ENCODE measurements around the gene LEP.

The LEP gene

DNA sequence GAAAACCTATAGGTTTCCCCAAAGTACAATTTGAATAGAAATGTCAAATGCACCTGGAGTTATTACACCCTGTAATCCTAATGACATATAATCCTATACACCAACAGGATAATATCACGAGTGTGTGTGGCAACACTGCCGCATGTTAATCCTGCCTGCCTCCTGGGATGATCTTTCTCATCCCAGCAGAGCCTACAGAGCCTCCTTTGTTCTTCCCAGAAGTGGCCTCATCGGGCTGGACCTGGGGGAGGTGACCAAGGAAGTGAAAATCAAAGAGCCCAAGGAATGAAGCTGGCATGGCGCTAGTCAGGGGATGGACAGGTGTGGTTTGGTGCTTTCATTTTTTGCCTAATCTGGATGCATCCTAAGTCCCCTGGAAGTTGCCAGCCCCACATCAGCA lies 29.5 kb upstream of the LEP start:
- Histone ChIP-seq H3K27me3 (ENCODE audit: insufficient read depth, low read length) (peaks cover 7% of the 10 kb centered on the region; the same call in 1 of the 2 replicates), H3K27ac (ENCODE audit: low read depth, low read length) (no peak overlapping the region), H3K4me3 (ENCODE audit: low read depth, low read length) (no peak overlapping the region), H3K4me1 (ENCODE audit: control insufficient read depth, insufficient read depth, low read length, unreplicated experiment) (peaks cover 20% of the 10 kb centered on the region), H2AFZ (ENCODE audit: low read length, unreplicated experiment) (no peak overlapping the region), H3K36me3 (ENCODE audit: insufficient read depth, low read length) (no peaks in the 10 kb centered on the region), H3K79me2 (ENCODE audit: control insufficient read depth, insufficient read depth, low read length, unreplicated experiment) (no peaks in the 10 kb centered on the region)

DNA sequence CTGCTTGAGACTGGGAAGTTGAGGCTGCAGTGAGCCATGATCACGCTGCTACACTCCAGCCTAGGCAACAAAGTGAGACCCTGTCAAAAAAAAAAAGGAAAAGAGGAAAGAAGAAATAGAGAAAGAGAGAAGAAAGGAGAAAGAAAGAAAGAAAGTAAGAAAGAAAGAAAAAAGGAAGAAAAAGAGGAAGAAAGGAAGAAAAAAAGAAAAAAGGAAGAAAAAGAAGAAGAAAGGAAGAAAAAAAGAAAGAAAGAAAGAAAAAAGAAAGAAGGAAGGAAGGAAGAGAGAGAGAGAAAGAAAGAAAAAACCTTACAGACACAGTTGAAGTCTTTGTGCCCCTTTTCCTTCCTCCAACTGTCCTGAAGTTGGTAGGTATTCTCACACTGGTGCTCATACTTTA lies 26.6 kb upstream of the LEP start:
- Histone ChIP-seq H3K4me3 (ENCODE audit: low read depth, low read length) (no peak overlapping the region), H3K36me3 (ENCODE audit: insufficient read depth, low read length) (no peaks in the 10 kb centered on the region), H2AFZ (ENCODE audit: low read length, unreplicated experiment) (no peak overlapping the region), H3K4me1 (ENCODE audit: control insufficient read depth, insufficient read depth, low read length, unreplicated experiment) (peaks cover 38% of the 10 kb centered on the region), H3K27me3 (ENCODE audit: insufficient read depth, low read length) (no peaks in the 10 kb centered on the region), H3K79me2 (ENCODE audit: control insufficient read depth, insufficient read depth, low read length, unreplicated experiment) (no peaks in the 10 kb centered on the region), H3K27ac (ENCODE audit: low read depth, low read length) (no peak overlapping the region)

DNA sequence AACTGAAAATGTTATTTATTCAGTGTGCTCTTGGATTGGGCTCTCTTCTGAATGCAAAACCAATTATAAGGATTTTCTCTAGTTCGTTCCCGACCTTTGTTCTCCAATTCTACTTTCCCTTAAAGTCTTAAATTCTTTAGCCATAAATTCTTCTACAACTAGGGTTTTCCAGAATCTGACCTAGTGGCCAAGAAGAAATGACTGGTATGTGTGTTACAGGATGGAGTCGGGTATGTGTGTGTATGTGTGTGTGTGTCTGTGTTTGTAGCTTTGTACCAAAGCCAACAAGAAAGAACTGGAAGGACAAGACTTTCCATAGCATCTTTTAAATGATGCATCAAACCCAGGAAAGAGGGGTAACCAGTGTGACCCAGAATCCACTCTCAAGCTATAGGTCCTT lies 25.8 kb upstream of the LEP start:
- Histone ChIP-seq H3K79me2 (ENCODE audit: control insufficient read depth, insufficient read depth, low read length, unreplicated experiment) (no peaks in the 10 kb centered on the region), H3K4me3 (ENCODE audit: low read depth, low read length) (peak overlapping the region; percentile 19; the same call in 1 of the 2 replicates), H3K27ac (ENCODE audit: low read depth, low read length) (peak overlapping the region; percentile 95), H2AFZ (ENCODE audit: low read length, unreplicated experiment) (no peak overlapping the region), H3K4me1 (ENCODE audit: control insufficient read depth, insufficient read depth, low read length, unreplicated experiment) (peaks cover 38% of the 10 kb centered on the region), H3K27me3 (ENCODE audit: insufficient read depth, low read length) (no peaks in the 10 kb centered on the region), H3K36me3 (ENCODE audit: insufficient read depth, low read length) (no peaks in the 10 kb centered on the region)

GRCh38 chr7:128215739-128216138 lies 25.3 kb upstream of the LEP start:
- H3K27ac ChIP-seq (ENCODE audit: low read depth, low read length) = peak overlapping the region; percentile 95
- H3K36me3 ChIP-seq (ENCODE audit: insufficient read depth, low read length) = no peaks in the 10 kb centered on the region
- no peaks in the 10 kb centered on the region for H3K27me3 ChIP-seq (ENCODE audit: insufficient read depth, low read length)
- peaks cover 38% of the 10 kb centered on the region for H3K4me1 ChIP-seq (ENCODE audit: control insufficient read depth, insufficient read depth, low read length, unreplicated experiment)
- peak overlapping the region; percentile 19; the same call in 1 of the 2 replicates for H3K4me3 ChIP-seq (ENCODE audit: low read depth, low read length)
- H2AFZ ChIP-seq (ENCODE audit: low read length, unreplicated experiment) = no peak overlapping the region
- H3K79me2 ChIP-seq (ENCODE audit: control insufficient read depth, insufficient read depth, low read length, unreplicated experiment) = no peaks in the 10 kb centered on the region

DNA sequence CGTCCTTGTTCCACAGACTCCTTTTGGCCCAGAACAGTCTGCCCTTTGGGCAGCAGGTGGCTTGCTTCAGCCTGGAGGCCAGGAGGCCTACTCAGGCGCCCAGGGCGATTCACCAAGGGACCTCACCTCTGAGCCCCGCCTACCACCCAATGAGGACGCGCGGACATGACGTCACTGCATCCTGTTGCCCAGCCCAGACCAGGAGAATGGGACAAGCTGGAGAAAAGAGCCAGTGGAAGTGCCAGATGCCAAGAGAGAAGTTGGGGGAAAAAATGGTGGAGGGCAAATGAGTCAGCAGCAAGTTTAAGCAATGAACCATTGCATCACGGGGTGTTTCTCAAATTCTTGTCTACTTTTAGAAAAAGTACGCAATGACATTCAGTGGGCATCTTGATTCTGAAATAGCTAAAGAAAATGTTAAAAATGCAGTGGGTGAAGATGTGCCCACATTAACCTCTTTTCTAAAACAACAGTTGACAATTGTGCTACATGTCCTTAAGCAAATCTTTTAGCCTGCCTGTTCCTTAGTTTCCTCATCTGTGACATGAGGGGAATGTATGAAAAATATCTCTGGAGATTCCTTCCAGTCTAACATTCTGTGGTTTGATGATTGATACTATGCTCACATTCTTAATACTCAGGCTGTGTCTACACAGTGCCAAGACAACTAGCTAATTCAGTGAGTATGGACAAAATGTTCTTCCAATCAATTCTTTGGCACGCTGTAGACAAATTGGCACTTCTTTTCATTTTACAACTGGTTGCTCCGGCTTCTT lies 23.9 kb upstream of the LEP start:
- H3K4me1 ChIP-seq (ENCODE audit: control insufficient read depth, insufficient read depth, low read length, unreplicated experiment) = peaks cover 49% of the 10 kb centered on the region
- peak overlapping the region; percentile 33 for H2AFZ ChIP-seq (ENCODE audit: low read length, unreplicated experiment)
- H3K27ac ChIP-seq (ENCODE audit: low read depth, low read length) = peak overlapping the region; percentile 95
- no peaks in the 10 kb centered on the region for H3K27me3 ChIP-seq (ENCODE audit: insufficient read depth, low read length)
- no peaks in the 10 kb centered on the region for H3K79me2 ChIP-seq (ENCODE audit: control insufficient read depth, insufficient read depth, low read length, unreplicated experiment)
- H3K36me3 ChIP-seq (ENCODE audit: insufficient read depth, low read length) = no peaks in the 10 kb centered on the region
- peak overlapping the region; percentile 55; the same call in 1 of the 2 replicates for H3K4me3 ChIP-seq (ENCODE audit: low read depth, low read length)

GRCh38 chr7:128217967-128218652 lies 23.0 kb upstream of the LEP start:
- Histone ChIP-seq H2AFZ (ENCODE audit: low read length, unreplicated experiment) (peak overlapping the region; percentile 33), H3K79me2 (ENCODE audit: control insufficient read depth, insufficient read depth, low read length, unreplicated experiment) (no peaks in the 10 kb centered on the region), H3K27ac (ENCODE audit: low read depth, low read length) (peak overlapping the region; percentile 95), H3K4me1 (ENCODE audit: control insufficient read depth, insufficient read depth, low read length, unreplicated experiment) (peaks cover 58% of the 10 kb centered on the region), H3K4me3 (ENCODE audit: low read depth, low read length) (peak overlapping the region; percentile 55; the same call in 1 of the 2 replicates), H3K36me3 (ENCODE audit: insufficient read depth, low read length) (no peaks in the 10 kb centered on the region), H3K27me3 (ENCODE audit: insufficient read depth, low read length) (no peaks in the 10 kb centered on the region)

GRCh38 chr7:128219636-128220035 lies 21.4 kb upstream of the LEP start:
- H3K36me3 ChIP-seq (ENCODE audit: insufficient read depth, low read length) = no peaks in the 10 kb centered on the region
- no peaks in the 10 kb centered on the region for H3K27me3 ChIP-seq (ENCODE audit: insufficient read depth, low read length)
- H3K27ac ChIP-seq (ENCODE audit: low read depth, low read length) = no peak overlapping the region
- H3K79me2 ChIP-seq (ENCODE audit: control insufficient read depth, insufficient read depth, low read length, unreplicated experiment) = no peaks in the 10 kb centered on the region
- peaks cover 56% of the 10 kb centered on the region for H3K4me1 ChIP-seq (ENCODE audit: control insufficient read depth, insufficient read depth, low read length, unreplicated experiment)
- H2AFZ ChIP-seq (ENCODE audit: low read length, unreplicated experiment) = no peak overlapping the region
- no peak overlapping the region for H3K4me3 ChIP-seq (ENCODE audit: low read depth, low read length)

DNA sequence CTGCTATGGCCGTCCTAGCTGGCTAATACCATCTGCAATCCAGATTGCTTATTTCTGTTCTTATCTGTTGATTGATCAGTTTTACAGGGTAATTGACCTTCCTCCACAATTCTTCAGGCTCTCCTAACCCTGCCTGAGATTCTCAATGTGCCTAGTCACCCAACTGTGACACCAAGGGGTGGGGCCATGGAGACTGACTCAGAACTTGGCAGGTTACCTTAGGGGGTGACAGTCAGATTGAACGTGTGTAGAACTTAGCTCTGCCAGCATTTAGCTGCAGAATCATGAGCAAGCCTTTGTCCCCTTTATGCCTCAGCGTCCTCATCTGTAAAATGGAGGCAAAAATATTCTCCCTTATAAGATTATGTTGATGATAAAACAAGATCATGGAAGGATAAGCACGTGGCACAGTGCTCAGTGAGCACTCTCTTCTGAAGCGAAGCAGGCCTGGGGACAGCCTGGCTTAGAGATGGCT lies 19.1 kb upstream of the LEP start:
- H2AFZ ChIP-seq (ENCODE audit: low read length, unreplicated experiment) = no peak overlapping the region
- H3K27ac ChIP-seq (ENCODE audit: low read depth, low read length) = peak overlapping the region; percentile 38

GRCh38 chr7:128226132-128226980 lies 14.7 kb upstream of the LEP start:
- Histone ChIP-seq H3K36me3 (ENCODE audit: insufficient read depth, low read length) (no peaks in the 10 kb centered on the region), H3K27ac (ENCODE audit: low read depth, low read length) (no peak overlapping the region), H3K27me3 (ENCODE audit: insufficient read depth, low read length) (no peaks in the 10 kb centered on the region)

More for the DNA sequence above, 19.1 kb upstream of the LEP start:
- Histone ChIP-seq H3K4me1 (ENCODE audit: control insufficient read depth, insufficient read depth, low read length, unreplicated experiment) (peaks cover 35% of the 10 kb centered on the region), H3K79me2 (ENCODE audit: control insufficient read depth, insufficient read depth, low read length, unreplicated experiment) (no peaks in the 10 kb centered on the region), H3K4me3 (ENCODE audit: low read depth, low read length) (no peak overlapping the region), H3K36me3 (ENCODE audit: insufficient read depth, low read length) (no peaks in the 10 kb centered on the region), H3K27me3 (ENCODE audit: insufficient read depth, low read length) (no peaks in the 10 kb centered on the region)

DNA sequence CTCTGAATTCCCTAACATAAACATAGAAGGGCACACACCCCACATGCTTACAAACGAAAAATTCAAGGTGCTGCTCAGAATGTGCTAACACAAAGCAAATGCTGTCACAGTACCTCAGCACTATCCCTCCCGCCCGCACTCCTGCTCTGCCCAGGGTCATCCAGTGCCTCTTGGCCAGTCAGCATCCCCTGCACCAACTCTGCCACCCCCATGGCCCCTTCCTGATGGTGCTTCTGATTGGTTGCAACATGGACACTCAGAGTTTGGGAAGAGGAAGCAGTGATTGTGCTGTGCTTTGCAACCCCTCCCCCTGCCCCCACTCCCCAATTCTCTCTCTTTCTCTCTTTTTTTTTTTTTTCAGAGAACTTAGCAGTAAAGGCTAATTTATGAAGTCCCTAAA lies 13.8 kb upstream of the LEP start:
- H3K27me3 ChIP-seq (ENCODE audit: insufficient read depth, low read length) = no peaks in the 10 kb centered on the region
- H3K79me2 ChIP-seq (ENCODE audit: control insufficient read depth, insufficient read depth, low read length, unreplicated experiment) = no peaks in the 10 kb centered on the region
- H2AFZ ChIP-seq (ENCODE audit: low read length, unreplicated experiment) = no peak overlapping the region
- H3K4me1 ChIP-seq (ENCODE audit: control insufficient read depth, insufficient read depth, low read length, unreplicated experiment) = peaks cover 9% of the 10 kb centered on the region
- no peak overlapping the region for H3K27ac ChIP-seq (ENCODE audit: low read depth, low read length)
- H3K36me3 ChIP-seq (ENCODE audit: insufficient read depth, low read length) = no peaks in the 10 kb centered on the region
- H3K4me3 ChIP-seq (ENCODE audit: low read depth, low read length) = no peak overlapping the region

More at GRCh38 chr7:128226132-128226980, 14.7 kb upstream of the LEP start:
- H3K79me2 ChIP-seq (ENCODE audit: control insufficient read depth, insufficient read depth, low read length, unreplicated experiment) = no peaks in the 10 kb centered on the region
- H3K4me3 ChIP-seq (ENCODE audit: low read depth, low read length) = no peak overlapping the region
- no peak overlapping the region for H2AFZ ChIP-seq (ENCODE audit: low read length, unreplicated experiment)
- peaks cover 18% of the 10 kb centered on the region for H3K4me1 ChIP-seq (ENCODE audit: control insufficient read depth, insufficient read depth, low read length, unreplicated experiment)
